A549 (cell line): ENCODE data around the gene EIF5A2. TPM values are rescaled to one million over a fixed set of nuclear protein-coding genes. Genes with fewer than 3 reads are reported as not detected.

Source experiments
- ATAC-seq, 2 experiments: fragments of 200-7000 bp in 1 of 2; fragments of >200 bp in 1 of 2; cut with Nextera tagmentation in 1 of 2; cut with Tn5 transposase in 1 of 2; 3 replicates each; pipeline versions ENCODE4 v1.8.0 to v1.9.1; 2018 to 2020; ENCODE audit warnings: mild to moderate bottlenecking in 1 of 2, moderate library complexity in 1 of 2
- CTCF ChIA-PET: fragments of 300-600 bp; sonication (Branson Sonifier 250); formaldehyde crosslinking; extraction: SDS; loops from one replicate; lab custom pipeline; 2021; ENCODE audit warnings: antibody characterized with exemption, inconsistent platforms; lab: Yijun Ruan, JAX
- POLR2A ChIA-PET: fragments of 350-600 bp; formaldehyde crosslinking; extraction: SDS; loops from one replicate; lab custom pipeline; 2021; ENCODE audit warnings: antibody characterized with exemption, inconsistent platforms; lab: Yijun Ruan, JAX
- DNase-seq, 2 experiments: peaks; one replicate each; pipeline versions ENCODE4 v3.0.0 to v3.0.0-alpha.2; 2011 to 2016; ENCODE audit warnings: low read depth in 1 of 2, low spot score in 1 of 2
- FAIRE-seq: peaks from 2 replicates; lab custom pipeline; 2011; peaks lifted over from hg19 to GRCh38; lab: Jason Lieb, UNC
- H3K27ac ChIP-seq, 2 experiments: fragments of >200 bp; sonication (Bioruptor Twin); formaldehyde crosslinking; 3 replicates each; pipeline ENCODE4 v1.5.1; 2016 to 2017
- H3K4me1 ChIP-seq: fragments of >200 bp; sonication (Bioruptor Twin); formaldehyde crosslinking; 3 replicates; pipeline ENCODE4 v1.6.1; 2016
- H3K4me2 ChIP-seq: fragments of >200 bp; sonication (Bioruptor Twin); formaldehyde crosslinking; 3 replicates; pipeline ENCODE4 v1.6.1; 2016
- H3K4me3 ChIP-seq: fragments of >200 bp; sonication (Bioruptor Twin); formaldehyde crosslinking; 3 replicates; pipeline ENCODE4 v1.5.1; 2016
- H3K9me3 ChIP-seq: fragments of >200 bp; sonication (Bioruptor Twin); formaldehyde crosslinking; 3 replicates; pipeline ENCODE4 v1.6.1; 2016
- BCL3 ChIP-seq: fragments of >200 bp; sonication (Bioruptor Twin); formaldehyde crosslinking; IDR thresholded peaks from 3 replicates; pipeline ENCODE4 v1.6.1; 2016
- CBX2 ChIP-seq: fragments of 200-600 bp; sonication (generic); IDR thresholded peaks from 2 replicates; pipeline ENCODE4 v1.6.1; 2016; ENCODE audit warnings: low read depth, mild to moderate bottlenecking, borderline replicate concordance
- CHD2 ChIP-seq: fragments of 150-350 bp; IDR thresholded peaks from 2 replicates; pipeline ENCODE4 v1.6.1; 2014; ENCODE audit warnings: low read length; ENCODE audit not compliant: partially characterized antibody
- CTCF ChIP-seq: fragments of >200 bp; sonication (Bioruptor Twin); formaldehyde crosslinking; IDR thresholded peaks from 3 replicates; pipeline ENCODE4 v1.5.1; 2016
- E2F6 ChIP-seq: IDR thresholded peaks from 2 replicates; pipeline ENCODE4 v1.6.1; 2012; ENCODE audit warnings: low read depth, borderline replicate concordance
- EHMT2 ChIP-seq: fragments of 200-600 bp; sonication (generic); IDR thresholded peaks from 2 replicates; pipeline ENCODE4 v1.6.1; 2016; ENCODE audit warnings: antibody characterized with exemption, low read depth, mild to moderate bottlenecking, moderate library complexity
- ELK1 ChIP-seq: fragments of 150-350 bp; IDR thresholded peaks from 2 replicates; pipeline ENCODE4 v1.6.1; 2014; ENCODE audit warnings: low read depth, mild to moderate bottlenecking, low read length
- FOSB ChIP-seq: fragments of 250-450 bp; sonication (Bioruptor Pico); IDR thresholded peaks from 2 replicates; pipeline ENCODE4 v1.5.0; 2020; ENCODE audit warnings: mild to moderate bottlenecking, moderate library complexity
- FOSL2 ChIP-seq, 2 experiments: fragments of 450-650 bp in 1 of 2; fragments of >200 bp in 1 of 2; sonication (Bioruptor Twin) in 1 of 2; formaldehyde crosslinking; IDR thresholded peaks; 2 replicates each; pipeline versions ENCODE4 v1.5.0 to v1.6.1; 2016 to 2020; ENCODE audit warnings: mild to moderate bottlenecking in 1 of 2, moderate library complexity in 1 of 2
- HES2 ChIP-seq: fragments of >200 bp; sonication (Bioruptor Twin); formaldehyde crosslinking; IDR thresholded peaks from 2 replicates; pipeline ENCODE4 v1.6.1; 2016
- HMGXB4 ChIP-seq: fragments of 250-450 bp; sonication (Bioruptor Pico); IDR thresholded peaks from 2 replicates; pipeline ENCODE4 v1.5.0; 2021; ENCODE audit warnings: mild to moderate bottlenecking, moderate library complexity, borderline replicate concordance
- HOXB13 ChIP-seq: fragments of 250-450 bp; sonication (Bioruptor Pico); IDR thresholded peaks from 2 replicates; pipeline ENCODE4 v1.5.0; 2020; ENCODE audit warnings: low read depth, mild to moderate bottlenecking, moderate library complexity
- JUNB ChIP-seq: fragments of >200 bp; sonication (Bioruptor Twin); formaldehyde crosslinking; IDR thresholded peaks from 2 replicates; pipeline ENCODE4 v1.6.1; 2016
- MAX ChIP-seq: IDR thresholded peaks from 2 replicates; pipeline ENCODE4 v1.6.1; 2012
- NR3C1 ChIP-seq: fragments of >200 bp; sonication (Bioruptor Twin); formaldehyde crosslinking; IDR thresholded peaks from 3 replicates; pipeline ENCODE4 v1.6.1; 2017
- PHF8 ChIP-seq: fragments of 200-600 bp; sonication (generic); IDR thresholded peaks from 2 replicates; pipeline ENCODE4 v1.6.1; 2016; ENCODE audit warnings: low read depth, mild to moderate bottlenecking, antibody characterized with exemption, moderate library complexity, borderline replicate concordance
- POLR2A ChIP-seq: IDR thresholded peaks from 2 replicates; pipeline ENCODE4 v1.6.1; 2012; ENCODE audit warnings: mild to moderate bottlenecking, low read length
- RAD21 ChIP-seq, 2 experiments: fragments of >200 bp in 1 of 2; sonication (Bioruptor Twin) in 1 of 2; formaldehyde crosslinking in 1 of 2; IDR thresholded peaks in 1 of 2; conservative IDR thresholded peaks in 1 of 2; 2 replicates in 1 of 2; 3 replicates in 1 of 2; pipeline ENCODE4 v1.6.1; 2012 to 2018; ENCODE audit warnings: inconsistent platforms in 1 of 2
- RFX5 ChIP-seq: fragments of 450-650 bp; IDR thresholded peaks from 2 replicates; pipeline ENCODE4 v1.7.1; 2014; ENCODE audit warnings: antibody characterized with exemption, mild to moderate bottlenecking, moderate library complexity
- RNF2 ChIP-seq: fragments of 200-600 bp; sonication (generic); IDR thresholded peaks from 2 replicates; pipeline ENCODE4 v1.6.1; 2016; ENCODE audit warnings: low read depth, mild to moderate bottlenecking, antibody characterized with exemption, moderate library complexity, borderline replicate concordance
- SMC3 ChIP-seq: fragments of >200 bp; sonication (Bioruptor Twin); formaldehyde crosslinking; IDR thresholded peaks from 3 replicates; pipeline ENCODE4 v1.6.1; 2018; ENCODE audit warnings: inconsistent platforms
- SREBF2 ChIP-seq: fragments of 450-650 bp; IDR thresholded peaks from 2 replicates; pipeline ENCODE4 v1.6.1; 2014; ENCODE audit warnings: mild to moderate bottlenecking, moderate library complexity
- USF2 ChIP-seq: fragments of 450-650 bp; IDR thresholded peaks from 2 replicates; pipeline ENCODE4 v1.6.1; 2014; ENCODE audit warnings: antibody characterized with exemption
- ZFP36 ChIP-seq: fragments of 450-650 bp; IDR thresholded peaks from 2 replicates; pipeline ENCODE4 v1.6.1; 2014; ENCODE audit warnings: borderline replicate concordance; ENCODE audit not compliant: partially characterized antibody
- ZSCAN20 ChIP-seq: fragments of 250-450 bp; sonication (Bioruptor Pico); IDR thresholded peaks from 2 replicates; pipeline ENCODE4 v1.8.0; 2022; ENCODE audit warnings: mild to moderate bottlenecking, moderate library complexity
- WGBS: methylation state at CpG from one replicate; pipeline ENCODE4 v1.1.6; 2017; ENCODE audit errors: missing lambda C conversion rate; 5-methylcytosine and 5-hydroxymethylcytosine counted together
- polyA plus RNA-seq, 4 experiments: library from polyadenylated mRNA; depleted of rRNA in 3 of 4; stranded (reverse); fragments of >200 nt; fragmentation: RNase III in 1 of 4; extraction: RNeasy Plus Mini Kit Qiagen cat#74134 plus additional on column Dnase treatment in 1 of 4; gene quantifications; 2 replicates in 3 of 4; 3 replicates in 1 of 4; pipeline ENCODE4 v1.2.3, GENCODE V29; 2011 to 2017

EIF5A2 gene
- polyA plus RNA-seq, 2 of the 4 experiments (the other 2 are of a cell fraction) = 7.9 to 15.2 TPM

GRCh38 chr3:170910542-170910941 lies 2.1 kb upstream of the EIF5A2 start (continued):
- TF ChIP-seq EHMT2 (no peak), HES2 (no peak), CTCF (no peak), HOXB13 (CRISPR knock-in tag) (no peak), CHD2 (no peak), FOSB (CRISPR knock-in tag) (no peak), SMC3 (no peak), PHF8 (no peak), BCL3 (no peak)
- TF ChIP-seq, all 56 proteins: peak for 0

- ATAC-seq (peak; percentile 33 to 39), DNase-seq (peak; percentile 31 to 66), FAIRE-seq (no peak)
- peak overlapping the region; percentile 87 for H3K4me2 ChIP-seq
- ChIA-PET CTCF (interaction anchor here (1.4 kb wide), 1 partner anchor 52 kb away, joined by 4 read pairs; no protein-coding TSS in a partner anchor), POLR2A (interaction anchor here (0.6 to 3.0 kb wide), 2 partner anchors 40 to 373 kb away, joined by 7 to 24 read pairs; partner anchors contain the start of gene RPL22L1)
- peaks cover 10% of the 10 kb centered on the region; the same call in 2 of the 3 replicates for H3K9me3 ChIP-seq
- H3K4me1 ChIP-seq = peaks cover 14% of the 10 kb centered on the region
- WGBS = 77% methylated on average over 13 of the region's 17 CpGs
- H3K27ac ChIP-seq = peak overlapping the region; percentile 53 to 92
- peak overlapping the region; percentile 70; the same call in 2 of the 3 replicates for H3K4me3 ChIP-seq
- TF ChIP-seq BCL3 (no peak), CBX2 (no peak), RFX5 (no peak), USF2 (no peak), E2F6 (no peak), MAX (no peak), RAD21 (conservative IDR thresholded peaks at IDR 0.05 in 1 of 2, IDR thresholded peaks at IDR 0.05 in 1 of 2) (no peak), POLR2A (no peak), HES2 (peak; percentile 84), SREBF2 (no peak), HOXB13 (CRISPR knock-in tag) (no peak), JUNB (peak; percentile 63), RNF2 (no peak), PHF8 (no peak), ZFP36 (no peak), FOSL2 (IDR thresholded peaks at IDR 0.05) (peak; percentile 47), FOSL2 (CRISPR knock-in tag; IDR thresholded peaks at IDR 0.05) (peak; percentile 83), ELK1 (no peak), HMGXB4 (CRISPR knock-in tag) (no peak), ZSCAN20 (CRISPR knock-in tag) (no peak), NR3C1 (no peak)
These were observed 879 bp upstream of the EIF5A2 start for GRCh38 chr3:170909129-170909903.
